Medulla oblongata (tissue), 1 donor: Measurements from ENCODE around the gene KCNC4.

ENCODE experiments used
- DNase-seq: peaks from one replicate; pipeline ENCODE4 v3.0.0-alpha.2; 2015; ENCODE audit errors: extremely low spot score

Gene KCNC4

GRCh38 chr1:110230381-110231199, 20.5 kb downstream of the KCNC4 start:
- DNase-seq, result no peak

DNA sequence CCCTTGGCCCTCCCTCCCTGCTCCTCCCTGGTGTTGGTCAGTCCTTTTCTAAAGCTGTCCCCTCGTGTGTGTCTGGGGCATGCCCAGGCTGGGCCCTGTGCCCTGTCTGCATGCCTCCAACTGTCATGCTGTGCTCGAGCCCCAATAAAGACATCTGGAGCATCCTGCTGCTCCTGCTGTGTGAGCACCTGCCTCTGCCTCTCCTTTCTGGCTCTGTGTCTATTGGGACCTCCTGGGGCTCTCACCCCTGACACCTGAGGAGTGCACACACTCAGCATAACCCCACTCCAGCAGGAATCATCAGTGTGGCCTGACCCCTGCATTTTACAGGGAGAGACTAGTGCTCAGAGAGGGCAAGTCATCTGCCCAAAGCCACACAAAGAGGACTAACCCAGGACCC, 23.7 kb downstream of the KCNC4 start:
- DNase-seq, result no peak

DNA sequence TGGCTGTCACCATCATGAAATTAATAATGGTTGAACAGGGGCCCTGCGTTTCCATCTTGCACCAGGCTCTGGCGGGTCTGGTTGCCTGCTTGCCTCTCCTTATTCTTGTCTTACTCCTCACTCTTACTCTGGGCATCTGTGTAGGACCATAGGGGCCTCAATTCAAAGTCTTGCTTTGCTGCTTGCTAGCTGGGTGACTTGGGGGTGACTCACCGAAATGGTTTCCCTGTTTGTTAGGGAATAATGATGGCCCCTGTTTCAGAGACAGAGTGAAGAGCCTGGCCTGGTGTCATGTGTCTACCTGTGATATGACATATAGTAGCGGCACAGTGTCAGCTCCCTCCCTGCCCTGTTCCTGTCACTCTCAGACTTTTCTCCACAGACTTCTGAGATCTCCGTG, 24.6 kb downstream of the KCNC4 start:
- no peak for DNase-seq

- DNase-seq, result no peak
Observed at GRCh38 chr1:110235181-110235833, 25.2 kb downstream of the KCNC4 start.

- DNase-seq, result no peak
Observed at GRCh38 chr1:110235834-110236682, 25.9 kb downstream of the KCNC4 start.

GRCh38 chr1:110237386-110238152, 27.5 kb downstream of the KCNC4 start:
- no peak for DNase-seq

- no peak for DNase-seq
Observed at GRCh38 chr1:110239441-110240430, 29.6 kb downstream of the KCNC4 start.

- DNase-seq, result no peak
Observed at GRCh38 chr1:110240476-110241210, 30.5 kb downstream of the KCNC4 start.

GRCh38 chr1:110241516-110241915, 31.4 kb downstream of the KCNC4 start:
- DNase-seq, result no peak

GRCh38 chr1:110242062-110242461, 31.9 kb downstream of the KCNC4 start:
- DNase-seq, result no peak

DNA sequence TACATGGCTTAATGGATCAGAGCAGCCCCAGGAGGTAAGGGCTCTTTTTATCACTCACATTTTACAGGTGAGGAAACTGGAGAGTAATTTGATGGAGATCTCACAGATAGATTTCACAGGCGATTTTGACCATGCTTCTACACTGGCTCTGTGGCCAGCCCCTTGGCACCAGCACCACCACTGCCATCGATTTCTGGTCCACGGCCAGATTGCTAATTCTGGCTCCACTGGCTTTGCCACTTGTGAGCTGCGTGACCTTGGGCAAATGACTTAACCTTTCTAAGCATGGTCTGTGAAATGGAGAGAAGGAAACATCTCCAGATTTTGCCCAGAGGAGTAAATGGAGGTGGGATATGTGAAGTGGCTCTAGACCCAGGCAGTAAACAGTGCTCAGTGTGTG, 32.6 kb downstream of the KCNC4 start:
- no peak for DNase-seq

- DNase-seq, result no peak
Observed at GRCh38 chr1:110243146-110243545, 33.0 kb downstream of the KCNC4 start.

DNA sequence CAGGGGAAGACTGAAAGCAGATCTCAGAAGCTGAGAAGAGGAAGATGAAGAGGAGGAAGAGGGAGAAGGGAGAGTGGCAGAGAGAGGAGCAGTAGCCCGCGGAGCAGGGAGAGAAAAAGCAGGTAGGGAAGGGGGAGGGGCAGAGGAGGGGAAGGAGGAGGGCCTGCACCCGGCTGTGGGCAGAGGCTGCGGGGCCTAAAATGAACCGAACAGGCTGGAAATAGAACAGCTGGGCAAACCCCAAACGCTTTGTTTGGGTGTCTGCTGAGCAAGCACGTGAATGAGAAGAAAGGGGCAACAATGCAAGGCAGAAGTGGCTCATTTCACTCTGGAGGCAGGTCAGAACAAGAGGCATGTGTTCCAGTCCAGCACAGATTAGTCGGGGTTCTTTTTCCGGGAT, 33.5 kb downstream of the KCNC4 start:
- DNase-seq, result no peak

GRCh38 chr1:110245876-110246620, 35.9 kb downstream of the KCNC4 start:
- no peak for DNase-seq

DNA sequence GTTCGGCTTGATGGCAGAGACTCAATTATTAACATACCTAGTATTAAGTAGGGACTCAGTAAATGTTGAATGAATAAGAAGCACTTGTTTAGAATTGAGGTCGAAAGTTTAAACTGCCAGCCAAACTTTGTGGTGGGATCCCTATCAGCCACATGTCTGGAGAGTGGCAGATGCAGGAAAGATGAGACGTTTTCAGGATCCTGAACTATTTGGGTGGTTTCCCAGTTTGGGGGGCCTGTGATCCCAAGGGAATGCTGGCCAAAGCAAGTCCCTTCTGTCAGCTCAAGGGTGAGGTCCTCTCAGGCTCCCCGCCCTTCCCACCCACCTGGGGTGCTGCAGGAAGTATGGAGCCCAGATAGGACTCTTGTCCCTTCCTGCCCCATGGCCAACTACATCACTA, 38.6 kb downstream of the KCNC4 start:
- DNase-seq, result no peak

DNA sequence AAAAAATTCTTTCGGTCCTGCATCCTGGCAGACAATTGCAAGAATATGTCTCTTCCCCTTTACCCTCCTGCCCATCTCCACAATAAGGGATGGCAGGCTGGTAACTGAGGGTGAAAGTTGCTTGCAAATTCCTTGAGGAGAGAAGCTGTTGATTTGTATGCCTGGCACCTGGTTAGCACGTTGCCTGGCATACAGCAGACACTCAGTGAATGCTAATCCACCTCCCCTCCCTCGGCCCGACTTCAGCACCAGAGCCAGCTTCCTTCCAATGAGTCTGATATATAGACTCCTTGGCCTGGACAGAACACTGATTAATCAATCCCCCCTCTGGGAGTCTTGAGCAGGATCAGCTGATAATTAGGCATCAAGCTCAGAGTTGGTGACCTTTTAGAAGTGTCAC, 39.1 kb downstream of the KCNC4 start:
- DNase-seq, result no peak

GRCh38 chr1:110250008-110250407, 39.9 kb downstream of the KCNC4 start:
- DNase-seq, result no peak

- no peak for DNase-seq
Observed at GRCh38 chr1:110250749-110251148, 40.6 kb downstream of the KCNC4 start.

DNA sequence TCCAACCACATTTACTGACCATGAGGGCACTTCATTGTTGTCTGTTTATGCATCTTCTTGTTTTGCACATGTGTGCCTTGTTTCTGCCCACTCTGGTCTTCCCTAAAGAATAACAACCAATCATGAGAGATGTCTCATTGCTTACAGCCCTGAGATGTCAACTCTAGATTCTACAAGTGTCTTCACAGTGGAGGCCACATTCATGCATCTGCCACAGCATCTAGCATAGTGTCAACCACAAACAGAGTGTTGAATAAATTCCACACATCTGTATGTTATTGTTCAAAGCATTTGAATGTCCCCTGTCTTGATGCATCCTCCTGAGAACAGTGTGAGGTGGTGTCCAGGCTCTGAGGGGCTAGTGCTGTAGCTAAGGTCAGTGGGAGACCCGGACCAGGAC, 43.1 kb downstream of the KCNC4 start:
- DNase-seq, result no peak
